ENCODE results near the gene THAP8.

THAP8 gene

DNA sequence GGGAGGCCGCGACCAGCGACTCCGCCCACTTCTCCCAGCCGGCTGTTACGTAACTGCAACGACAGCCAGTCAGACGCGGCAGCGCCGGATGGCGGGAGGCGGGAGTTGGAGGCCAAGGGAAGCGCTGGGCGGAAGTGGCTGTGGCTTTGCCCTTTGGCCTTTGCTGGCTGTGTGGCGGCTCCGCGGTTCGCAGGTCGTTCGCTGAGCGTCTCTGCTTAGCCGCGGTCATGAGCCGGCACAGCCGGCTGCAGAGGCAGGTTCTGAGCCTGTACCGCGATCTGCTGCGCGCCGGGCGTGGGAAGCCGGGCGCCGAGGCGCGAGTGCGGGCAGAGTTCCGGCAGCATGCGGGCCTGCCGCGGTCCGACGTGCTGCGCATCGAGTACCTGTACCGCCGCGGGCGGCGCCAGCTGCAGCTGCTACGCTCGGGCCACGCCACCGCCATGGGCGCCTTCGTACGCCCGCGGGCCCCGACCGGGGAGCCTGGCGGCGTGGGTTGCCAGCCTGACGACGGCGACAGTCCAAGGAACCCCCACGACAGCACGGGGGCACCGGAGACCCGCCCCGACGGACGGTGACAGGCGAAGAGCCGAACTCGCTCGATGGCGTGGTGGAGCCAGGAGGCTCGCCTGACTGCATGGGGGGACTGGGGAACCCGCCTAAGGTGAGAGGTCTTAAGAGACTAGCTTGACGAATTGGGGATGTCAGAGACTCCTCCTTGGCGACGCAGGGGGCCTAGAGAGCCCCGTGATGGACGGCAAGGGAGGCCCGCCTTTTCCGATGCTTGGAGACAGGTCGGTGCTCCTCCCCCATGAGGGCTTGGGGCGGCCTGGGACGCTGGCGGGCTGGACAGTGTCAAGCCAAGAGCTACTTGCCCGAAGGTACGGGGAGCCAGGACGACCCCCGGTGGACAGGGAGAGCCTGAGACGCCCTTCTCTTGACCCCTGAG, 58.8 kb downstream of the THAP8 start, which contains the start of gene SDHAF1:
Gene SDHAF1, plus strand, starts transcription at position 141 of the 946 bp plus-strand sequence. Its CDS starts 87 bp downstream, at position 228.
- DNase-seq (ENCODE audit: low spot score), result peak; percentile 97

DNA sequence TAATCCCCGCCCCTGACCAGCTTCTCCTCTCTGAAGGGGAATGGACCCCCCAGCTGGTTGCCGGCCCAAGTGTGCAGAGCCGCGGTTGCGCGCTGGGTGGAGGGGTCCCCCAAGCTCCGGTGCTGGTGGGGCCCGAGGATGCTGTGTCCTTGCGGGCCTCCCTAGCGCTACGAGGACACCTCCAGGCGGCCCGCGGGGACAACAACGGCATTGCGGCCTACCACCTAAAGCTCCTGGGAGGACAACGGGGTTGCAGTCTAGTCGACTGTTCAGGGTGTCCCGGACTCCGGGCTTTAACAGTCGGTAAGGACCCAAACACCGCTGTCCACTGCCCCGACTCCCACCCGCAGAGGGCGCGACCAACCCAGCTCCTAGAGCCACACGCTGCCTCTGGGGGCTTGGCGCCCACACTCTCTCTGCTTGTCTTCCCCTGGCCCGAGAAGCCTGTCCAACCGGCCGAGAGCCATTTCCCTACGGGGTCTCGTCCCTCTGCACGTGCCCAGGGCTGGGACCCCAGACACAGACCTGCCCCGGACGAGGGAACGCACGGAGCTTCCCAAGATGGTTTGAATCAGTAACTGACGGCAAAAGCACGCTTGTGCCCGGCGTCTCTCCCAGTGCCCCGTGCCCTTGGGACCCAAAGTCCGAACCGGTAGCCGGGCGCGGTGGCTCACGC, 60.0 kb downstream of the THAP8 start:
- DNase-seq (ENCODE audit: low spot score), result no peak

DNA sequence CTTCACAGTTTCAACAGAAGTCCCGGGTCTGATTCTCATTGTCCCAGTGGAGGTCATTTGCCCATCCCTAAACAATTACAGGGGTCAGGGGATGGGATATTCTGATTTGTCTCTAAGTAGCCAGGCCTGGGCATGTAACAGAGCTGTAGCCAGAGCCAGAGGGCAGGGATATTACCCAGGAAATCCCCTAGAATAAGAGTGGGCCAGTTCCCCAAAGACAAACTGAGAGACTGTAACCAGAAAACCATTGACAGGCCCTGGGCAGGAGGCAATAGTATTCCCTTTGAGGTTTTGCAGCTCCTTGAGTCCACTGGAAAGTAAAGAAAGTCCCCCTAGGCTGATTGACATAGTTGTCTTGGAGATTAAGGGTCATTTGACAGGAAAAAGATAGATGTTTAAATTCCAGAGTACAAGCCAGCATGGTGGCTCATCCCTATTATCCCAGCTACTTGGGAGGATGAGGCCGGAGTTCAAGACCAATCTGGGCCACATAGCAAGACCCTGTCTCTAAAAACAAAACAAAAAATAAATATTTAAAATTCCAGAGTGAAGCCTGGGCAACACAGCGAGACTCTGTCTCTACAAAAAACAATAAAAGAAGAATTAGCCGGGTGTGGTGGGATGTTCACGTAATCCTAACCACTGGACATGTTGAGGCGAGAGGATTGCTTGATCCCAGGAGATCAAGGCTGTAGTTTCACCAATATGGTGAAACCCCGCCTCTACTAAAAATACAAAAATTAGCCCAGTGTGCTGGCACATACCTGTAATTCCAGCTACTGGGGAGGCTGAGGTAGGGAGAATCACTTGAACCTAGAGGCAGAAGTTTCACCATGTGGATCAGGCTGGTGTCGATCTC, 60.9 kb downstream of the THAP8 start:
- DNase-seq (ENCODE audit: low spot score), result no peak

DNA sequence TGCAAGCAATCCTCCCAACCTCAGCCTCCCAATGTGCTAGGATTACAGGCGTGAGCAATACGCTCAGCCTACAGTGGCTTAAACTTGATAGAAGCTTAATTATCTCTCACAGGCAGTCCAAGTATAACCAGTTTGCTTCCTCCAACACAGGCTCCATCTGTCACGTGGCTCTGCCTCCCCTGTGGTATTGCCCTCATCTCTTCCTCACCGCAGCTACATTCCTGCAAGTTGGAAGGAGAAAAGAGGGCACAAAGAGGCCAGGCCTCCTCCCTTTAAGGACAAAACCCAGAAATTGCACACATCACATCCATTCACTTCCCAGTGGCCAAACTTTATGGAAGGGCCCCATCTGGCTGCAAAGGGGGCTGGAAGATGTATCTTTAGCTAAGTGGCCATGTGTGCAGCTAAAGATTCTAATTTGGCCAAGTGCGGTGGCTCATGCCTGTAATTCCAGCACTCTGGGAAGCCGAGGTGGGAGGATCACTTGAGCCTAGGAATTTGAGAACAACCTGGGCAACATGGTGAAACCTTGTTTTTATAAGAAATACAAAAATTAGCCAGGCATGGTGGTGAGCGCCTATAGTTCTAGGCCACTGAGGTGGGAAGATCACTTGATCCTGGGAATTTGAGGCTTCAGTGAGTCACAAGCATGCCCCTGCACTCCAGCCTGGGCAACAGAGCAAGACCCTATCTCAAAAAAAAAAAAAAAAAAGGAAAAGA, 62.2 kb downstream of the THAP8 start:
- no peak for DNase-seq (ENCODE audit: low spot score)

DNA sequence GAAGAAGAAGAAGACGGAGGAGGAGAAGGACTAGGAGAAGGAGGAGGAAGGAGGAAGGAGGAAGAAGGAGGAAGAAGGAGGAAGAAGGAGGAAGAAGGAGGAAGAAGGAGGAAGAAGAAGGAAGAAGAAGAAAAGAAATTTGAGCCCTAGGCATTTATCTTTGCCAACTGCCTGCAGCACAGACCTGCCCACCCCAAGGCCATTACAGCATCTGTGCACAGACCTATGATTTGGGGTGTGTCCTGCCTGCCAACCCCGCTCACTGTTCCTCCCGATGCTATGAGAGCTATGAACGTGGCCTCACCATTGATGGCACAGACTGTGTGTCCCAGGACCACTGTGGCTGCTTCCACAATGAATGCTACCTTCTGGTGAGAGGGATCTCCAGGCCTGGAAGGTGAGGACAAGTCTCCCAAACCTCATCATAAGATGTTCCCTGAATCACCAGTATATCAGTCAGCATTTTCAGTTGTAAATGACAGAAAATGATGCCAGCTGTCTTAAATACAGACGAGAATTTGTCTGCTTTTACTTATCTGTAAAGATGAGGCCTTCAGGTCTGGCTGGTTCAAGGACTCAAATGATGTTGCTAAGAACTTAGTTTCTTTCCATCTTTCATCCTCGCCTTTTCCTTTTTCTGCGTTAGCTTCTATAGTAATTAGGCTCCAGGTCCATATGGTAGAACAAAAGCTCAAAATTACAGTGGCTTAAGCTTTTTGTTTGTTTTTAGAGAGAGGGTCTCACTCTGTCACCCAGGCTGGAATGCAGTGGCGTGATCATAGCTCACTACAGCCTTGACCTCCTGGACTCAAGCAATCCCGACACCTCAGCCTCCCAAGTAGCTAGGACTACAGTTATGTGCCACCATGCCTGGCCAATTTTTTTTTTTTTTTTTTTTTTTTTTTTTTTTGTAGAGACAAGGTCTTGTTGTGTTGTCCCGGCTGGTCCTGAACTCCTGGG, 63.0 kb downstream of the THAP8 start:
- DNase-seq (ENCODE audit: low spot score), result no peak

DNA sequence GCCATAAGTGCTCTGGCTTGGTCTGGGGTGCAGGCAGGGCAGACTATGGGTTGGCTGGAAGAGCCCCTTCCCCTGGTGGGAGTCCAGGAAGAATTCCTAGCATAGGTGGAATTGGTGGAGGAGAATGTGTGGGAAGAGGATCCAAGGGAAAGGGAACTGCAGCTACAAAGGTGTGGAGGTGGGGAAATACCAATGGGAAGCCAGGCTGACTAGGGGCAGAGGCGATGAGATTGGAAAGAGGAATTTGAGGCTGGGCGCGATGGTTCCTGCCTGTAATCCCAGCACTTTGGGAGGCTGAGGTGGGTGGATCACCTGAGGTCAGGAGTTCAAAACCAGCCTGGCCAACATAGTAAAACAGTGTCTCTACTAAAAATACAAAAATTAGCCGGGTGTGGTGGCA, 63.9 kb downstream of the THAP8 start:
- DNase-seq (ENCODE audit: low spot score), result no peak

DNA sequence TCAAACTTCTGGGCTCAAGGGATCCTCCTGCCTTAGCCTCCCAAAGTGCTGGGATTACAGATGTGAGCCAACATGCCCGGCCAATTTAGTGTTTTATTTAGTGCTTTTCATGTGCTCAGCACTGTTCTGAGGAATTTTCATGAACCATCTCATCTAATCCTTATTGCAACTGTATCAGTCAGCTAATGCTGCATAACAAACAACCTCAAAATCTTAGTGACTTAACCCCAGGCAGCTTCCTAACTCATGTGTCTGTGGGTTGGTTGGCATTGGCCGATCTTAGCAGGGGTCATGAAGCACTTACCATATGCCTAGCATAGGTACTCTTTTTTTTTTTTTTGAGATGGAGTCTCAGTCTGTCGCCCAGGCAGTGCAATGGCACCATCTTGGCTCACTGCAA, 65.3 kb downstream of the THAP8 start:
- no peak for DNase-seq (ENCODE audit: low spot score)

DNA sequence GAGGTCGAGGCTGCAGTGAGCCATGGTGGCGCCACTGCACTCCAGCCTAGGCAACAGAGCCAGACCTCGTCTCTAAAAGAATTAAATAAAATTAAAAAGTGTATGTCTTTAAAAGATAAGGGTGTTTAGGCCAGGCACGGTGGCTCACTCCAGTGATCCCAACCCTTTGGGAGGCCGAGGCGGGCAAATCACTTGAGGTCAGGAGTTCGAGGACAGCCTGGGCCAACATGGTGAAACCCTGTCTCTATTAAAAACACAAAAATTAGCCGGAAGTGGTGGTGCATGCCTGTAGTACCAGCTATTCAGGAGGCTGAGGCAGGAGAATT, 66.6 kb downstream of the THAP8 start:
- DNase-seq (ENCODE audit: low spot score), result no peak

DNA sequence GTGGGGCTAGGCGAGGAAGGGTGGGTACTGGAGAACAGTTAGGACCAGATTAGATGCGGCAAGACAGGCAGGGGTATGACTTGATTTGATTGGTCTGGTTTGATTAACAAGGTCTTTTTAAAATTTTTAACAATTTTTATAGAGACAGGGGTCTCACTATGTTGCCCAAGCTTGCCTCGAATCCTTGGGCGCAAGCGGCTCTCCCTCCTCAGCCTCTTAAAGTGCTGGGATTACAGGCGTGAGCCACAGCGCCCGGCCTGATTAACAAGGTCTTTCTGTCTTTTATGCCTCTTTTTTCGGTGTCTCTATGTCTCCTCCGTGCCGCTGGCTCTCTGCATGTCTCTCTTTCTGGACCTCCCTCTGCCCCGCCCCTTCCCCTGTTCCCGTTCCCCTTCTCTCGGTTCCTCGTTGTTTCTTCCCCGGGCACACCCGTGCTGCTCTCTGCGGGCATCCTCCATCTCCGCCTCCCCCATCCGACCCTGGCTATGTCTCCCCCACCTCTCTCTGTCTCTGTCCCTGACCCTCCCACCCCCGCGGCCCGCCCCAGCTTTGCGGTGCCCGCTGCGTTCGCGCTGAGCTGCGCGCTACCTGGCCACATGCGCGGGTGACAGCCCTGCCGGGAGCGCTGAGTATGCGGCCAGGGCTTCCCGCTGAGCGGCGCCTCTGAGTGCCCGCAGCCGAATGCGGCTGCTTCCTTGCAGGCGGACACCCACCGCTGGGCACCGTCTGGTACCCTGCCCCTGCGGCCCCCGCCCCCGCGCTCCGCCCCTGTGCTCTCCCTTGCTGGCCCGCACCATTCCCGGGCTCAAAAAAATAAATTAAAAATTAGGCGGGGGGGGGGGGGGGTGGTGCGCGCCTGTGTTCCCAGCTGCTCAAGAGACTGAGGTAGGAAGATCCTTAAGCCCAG, 67.2 kb downstream of the THAP8 start:
- DNase-seq (ENCODE audit: low spot score), result peak; percentile 67

DNA sequence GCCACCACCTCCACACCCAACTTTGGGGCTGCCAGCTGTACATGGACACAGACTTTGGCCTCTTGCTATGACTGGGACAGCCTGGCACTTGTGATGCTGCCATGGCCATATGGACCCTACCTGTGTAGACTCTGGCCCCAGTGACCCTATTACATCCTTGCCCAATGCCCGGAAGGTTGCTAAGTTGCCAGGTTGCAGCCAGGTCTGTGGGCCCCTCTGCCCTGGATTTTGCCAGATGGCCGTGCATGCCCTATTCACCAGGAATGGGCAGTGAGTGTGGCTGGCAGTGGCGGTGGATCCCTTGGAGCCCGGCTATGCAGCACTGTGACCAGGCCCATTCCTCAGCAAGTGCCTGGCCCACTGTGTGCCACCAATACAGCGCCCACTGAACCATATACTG, 68.0 kb downstream of the THAP8 start:
- no peak for DNase-seq (ENCODE audit: low spot score)
